Measurements from ENCODE around the gene ATP10A. TPM values are rescaled to one million over a fixed set of nuclear protein-coding genes. Genes with fewer than 3 reads are reported as not detected.

Gene ATP10A
- total and polyA plus RNA-seq, 2 of the 8 experiments (the other 6 are each of a cell fraction or from before 2014, with no cell fraction given), result 2.0 to 2.8 TPM

GRCh38 chr15:25731411-25731810 is 131.7 kb downstream of the ATP10A start:
- FAIRE-seq, result no peak

More at GRCh38 chr15:25731411-25731810, 131.7 kb downstream of the ATP10A start:
- Histone ChIP-seq H4K91ac (replicated peaks; ENCODE audit: insufficient read length, low read length) (no peak overlapping the region), H3K56ac (replicated peaks; ENCODE audit: insufficient read length, low read depth, low read length) (no peak overlapping the region), H3K4me1 (replicated peaks in 1 of 4; ENCODE audit: control insufficient read depth in 3 of 4, insufficient read depth in 4 of 4, low read length in 3 of 4) (no peaks in the 10 kb centered on the region), H2AK5ac (ENCODE audit: low read depth, low read length) (no peak overlapping the region), H2AFZ (ENCODE audit: low read length) (no peak overlapping the region), H2BK15ac (ENCODE audit: low read length) (no peak overlapping the region), H3K4me2 (ENCODE audit: insufficient read depth in 1 of 2, low read depth in 2 of 2, low read length in 2 of 2) (no peak overlapping the region), H4K8ac (ENCODE audit: extremely low read depth, insufficient read depth, low read length) (no peak overlapping the region), H3K9me3 (ENCODE audit: insufficient read depth in 2 of 2, low read depth in 1 of 2, low read length in 1 of 2) (no peaks in the 10 kb centered on the region; a peak in 1 of 4 replicates), H3K4ac (replicated peaks; ENCODE audit: insufficient read length, low read depth, low read length) (no peak overlapping the region), H3K9ac (replicated peaks in 1 of 4; ENCODE audit: extremely low read depth in 1 of 4, low read depth in 3 of 4, low read length in 3 of 4) (no peak overlapping the region), H3K79me2 (ENCODE audit: control insufficient read depth in 1 of 2, insufficient read depth in 2 of 2, low read length in 2 of 2) (no peaks in the 10 kb centered on the region), H3K4me3 (ENCODE audit: extremely low read depth in 1 of 4, insufficient read depth in 2 of 4, low read depth in 3 of 4, low read length in 4 of 4) (no peak overlapping the region), H4K5ac (ENCODE audit: insufficient read length, low read depth, low read length) (no peak overlapping the region), H2BK120ac (replicated peaks; ENCODE audit: low read depth, low read length) (no peak overlapping the region), H2BK5ac (ENCODE audit: low read depth, low read length) (no peak overlapping the region), H3K14ac (ENCODE audit: insufficient read length) (no peak overlapping the region), H3K23ac (ENCODE audit: insufficient read length) (no peak overlapping the region), H3K79me1 (ENCODE audit: low read depth, low read length) (no peaks in the 10 kb centered on the region), H3K27ac (ENCODE audit: low read depth, low read length) (no peak overlapping the region), H3K36me3 (ENCODE audit: control insufficient read depth in 2 of 4, insufficient read depth in 4 of 4, low read length in 3 of 4) (no peaks in the 10 kb centered on the region), H4K20me1 (replicated peaks in 1 of 2; ENCODE audit: control insufficient read depth in 1 of 2, insufficient read depth in 2 of 2, low read length in 2 of 2) (no peaks in the 10 kb centered on the region), H2BK20ac (ENCODE audit: low read length) (no peak overlapping the region), H3K27me3 (replicated peaks in 1 of 4; ENCODE audit: control insufficient read depth in 3 of 4, extremely low read depth in 1 of 4, insufficient read depth in 3 of 4, low read length in 3 of 4) (no peaks in the 10 kb centered on the region), H2BK12ac (ENCODE audit: low read depth, low read length) (no peak overlapping the region), H3K18ac (ENCODE audit: extremely low read depth, low read length) (no peak overlapping the region), H3K23me2 (ENCODE audit: low read depth, low read length) (no peaks in the 10 kb centered on the region)
- TF ChIP-seq TAF7 (optimal IDR thresholded peaks at IDR 0.05; ENCODE audit: borderline replicate concordance, low read depth, low read length) (no peak), MAX (IDR thresholded peaks at IDR 0.05) (no peak), SAP30 (IDR thresholded peaks at IDR 0.05; ENCODE audit: insufficient read depth, insufficient replicate concordance, low read length) (no peak), SRF (IDR thresholded peaks at IDR 0.05; ENCODE audit: low read depth, low read length) (no peak), POU5F1 (IDR thresholded peaks at IDR 0.05; ENCODE audit: low read depth, low read length) (no peak), CHD1 (IDR thresholded peaks at IDR 0.05; ENCODE audit: low read depth, low read length) (no peak), ATF3 (IDR thresholded peaks at IDR 0.05; ENCODE audit: insufficient read depth, low read depth, low read length) (no peak)
- DNase-seq (ENCODE audit: low read depth in 1 of 2, low spot score in 2 of 2), result no peak
- CTCF ChIA-PET (ENCODE audit: partially characterized antibody), result interaction anchor here (0.8 to 1.4 kb wide), 2 partner anchors 22 to 43 kb away, joined by 3 to 4 read pairs; no protein-coding TSS in a partner anchor
- WGBS, 2 experiments (ENCODE audit: extremely low coverage in 1 of 2, insufficient coverage in 1 of 2, insufficient read length in 1 of 2, insufficient replicate concordance in 2 of 2, low coverage in 1 of 2, low lambda C conversion rate in 2 of 2, missing lambda C conversion rate in 1 of 2), result 80% methylated on average over 2 of the region's 2 CpGs; no CpG with 5 or more reads in 1 of the 2 experiments
- POLR2A ChIA-PET (ENCODE audit: partially characterized antibody), result no interaction called here

Measured in H1 (cell line).